ENCODE results near the gene HTATSF1.

- TF ChIP-seq, protein P1, sequence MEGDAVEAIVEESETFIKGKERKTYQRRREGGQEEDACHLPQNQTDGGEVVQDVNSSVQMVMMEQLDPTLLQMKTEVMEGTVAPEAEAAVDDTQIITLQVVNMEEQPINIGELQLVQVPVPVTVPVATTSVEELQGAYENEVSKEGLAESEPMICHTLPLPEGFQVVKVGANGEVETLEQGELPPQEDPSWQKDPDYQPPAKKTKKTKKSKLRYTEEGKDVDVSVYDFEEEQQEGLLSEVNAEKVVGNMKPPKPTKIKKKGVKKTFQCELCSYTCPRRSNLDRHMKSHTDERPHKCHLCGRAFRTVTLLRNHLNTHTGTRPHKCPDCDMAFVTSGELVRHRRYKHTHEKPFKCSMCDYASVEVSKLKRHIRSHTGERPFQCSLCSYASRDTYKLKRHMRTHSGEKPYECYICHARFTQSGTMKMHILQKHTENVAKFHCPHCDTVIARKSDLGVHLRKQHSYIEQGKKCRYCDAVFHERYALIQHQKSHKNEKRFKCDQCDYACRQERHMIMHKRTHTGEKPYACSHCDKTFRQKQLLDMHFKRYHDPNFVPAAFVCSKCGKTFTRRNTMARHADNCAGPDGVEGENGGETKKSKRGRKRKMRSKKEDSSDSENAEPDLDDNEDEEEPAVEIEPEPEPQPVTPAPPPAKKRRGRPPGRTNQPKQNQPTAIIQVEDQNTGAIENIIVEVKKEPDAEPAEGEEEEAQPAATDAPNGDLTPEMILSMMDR (IDR thresholded peaks at IDR 0.05 in 2 of 3, conservative IDR thresholded peaks at IDR 0.05 in 1 of 3; ENCODE audit: borderline replicate concordance in 1 of 3, insufficient read depth in 1 of 3, low read depth in 2 of 3, low read length in 2 of 3): no peak
- TF ChIP-seq POLR2A (IDR thresholded peaks at IDR 0.05; ENCODE audit: borderline replicate concordance, extremely low read depth, insufficient read depth, insufficient read length): peak; percentile 23
Observed at GRCh38 chrX:136496764-136497555, 432 bp upstream of the HTATSF1 start.
